Midbrain (tissue), 1 donor: ENCODE measurements around the gene ADAMTS8.
"Not testable (repeated sequence)": the region's sequence is repeated elsewhere in the genome, so short reads cannot be mapped to it uniquely, and the experiment has no call there.

ENCODE experiments used
- DNase-seq: peaks from one replicate; lab custom pipeline; 2025; lab: John Stamatoyannopoulos, UW

The ADAMTS8 gene

DNA sequence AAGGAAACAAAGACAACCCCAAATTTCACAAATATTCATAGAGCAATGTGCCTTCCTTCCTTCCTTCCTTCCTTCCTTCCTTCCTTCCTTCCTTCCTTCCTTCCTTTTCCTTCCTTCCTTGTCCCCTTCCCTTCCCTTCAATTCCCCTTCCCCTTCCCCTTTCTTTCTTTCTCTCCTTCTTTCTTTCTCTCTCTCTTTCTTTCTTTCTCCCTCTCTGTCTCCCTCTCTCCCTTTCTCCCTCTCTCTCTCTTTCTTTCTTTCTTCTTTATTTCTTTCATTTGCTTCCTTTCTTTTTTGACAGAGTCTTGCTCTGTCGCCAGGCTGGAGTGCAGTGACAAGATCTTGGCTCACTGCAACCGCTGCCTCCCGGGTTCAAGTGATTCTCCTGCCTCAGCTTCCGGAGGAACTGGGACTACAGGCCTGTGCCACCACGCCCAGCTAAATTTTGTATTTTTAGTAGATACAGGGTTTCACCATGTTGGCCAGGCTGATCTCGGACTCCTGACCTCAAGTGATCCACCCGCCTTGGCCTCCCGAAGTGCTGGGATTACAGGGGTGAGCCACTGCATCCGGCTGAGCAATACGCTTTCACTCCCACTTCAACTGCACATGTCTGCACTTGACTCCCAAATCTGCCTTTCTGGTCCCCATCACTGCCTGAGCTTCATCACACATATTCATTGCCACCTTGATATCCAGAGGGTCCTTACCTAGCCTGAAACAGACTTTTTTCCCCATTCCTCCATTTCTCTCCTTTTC is 10.2 kb upstream of the ADAMTS8 start:
- not testable (repeated sequence) for DNase-seq

DNA sequence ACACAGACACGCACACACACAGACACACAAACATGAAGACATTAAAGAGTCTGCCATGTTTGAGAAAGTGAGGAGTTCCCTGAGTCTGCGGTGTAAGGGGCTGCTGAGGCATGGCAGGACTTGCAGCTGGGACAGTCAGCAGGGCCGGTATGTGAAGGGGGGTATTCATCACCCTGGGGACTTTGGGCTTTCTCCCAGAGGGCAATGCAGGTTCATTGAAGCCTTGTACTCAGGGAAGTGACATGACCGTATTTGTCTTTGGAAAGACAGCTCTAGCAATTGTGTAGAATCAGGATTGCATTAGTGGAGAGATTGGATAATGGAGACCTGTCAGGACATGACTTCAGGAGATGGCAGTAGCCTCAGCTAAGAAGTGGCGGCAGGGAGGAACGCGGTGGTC is 9.4 kb upstream of the ADAMTS8 start:
- DNase-seq, result no peak

DNA sequence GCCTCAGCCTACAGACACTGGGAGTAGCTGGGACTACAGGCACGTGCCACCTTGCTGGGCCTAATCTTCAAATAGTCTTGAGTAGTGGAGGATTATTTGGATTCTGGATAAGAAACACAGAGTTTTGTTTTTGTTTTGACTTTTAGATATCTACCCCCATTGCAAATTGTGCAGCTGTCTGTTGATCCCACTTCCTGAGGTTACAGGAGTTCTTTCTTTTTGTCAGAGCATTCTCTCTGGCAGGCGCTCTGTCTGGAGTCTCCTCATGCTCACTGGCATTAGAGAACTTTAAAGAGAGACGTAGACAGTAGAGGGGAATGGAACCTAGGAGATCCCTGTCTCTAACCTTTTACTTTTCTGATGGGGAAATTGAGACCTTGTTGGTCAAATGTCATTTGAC is 7.8 kb upstream of the ADAMTS8 start:
- no peak for DNase-seq

DNA sequence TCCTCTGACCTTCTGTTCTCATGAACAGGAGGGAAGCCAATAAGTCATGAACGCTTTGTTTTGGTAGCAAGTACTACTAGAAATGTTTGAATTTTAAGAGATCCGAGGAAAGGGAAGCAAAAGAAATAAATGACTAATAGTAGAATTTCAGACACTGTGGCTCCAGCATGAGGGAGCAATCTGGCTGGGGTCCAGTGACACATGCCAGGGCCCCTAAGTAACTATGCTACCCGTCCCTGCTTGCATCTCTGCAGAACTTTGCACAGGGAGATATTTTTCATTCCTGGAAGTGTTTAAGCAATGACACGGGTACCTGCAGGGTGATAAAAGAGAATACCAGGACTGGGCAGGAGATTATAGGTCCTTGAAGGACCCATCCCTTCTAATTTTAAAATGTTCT is 7.3 kb upstream of the ADAMTS8 start:
- no peak for DNase-seq

DNA sequence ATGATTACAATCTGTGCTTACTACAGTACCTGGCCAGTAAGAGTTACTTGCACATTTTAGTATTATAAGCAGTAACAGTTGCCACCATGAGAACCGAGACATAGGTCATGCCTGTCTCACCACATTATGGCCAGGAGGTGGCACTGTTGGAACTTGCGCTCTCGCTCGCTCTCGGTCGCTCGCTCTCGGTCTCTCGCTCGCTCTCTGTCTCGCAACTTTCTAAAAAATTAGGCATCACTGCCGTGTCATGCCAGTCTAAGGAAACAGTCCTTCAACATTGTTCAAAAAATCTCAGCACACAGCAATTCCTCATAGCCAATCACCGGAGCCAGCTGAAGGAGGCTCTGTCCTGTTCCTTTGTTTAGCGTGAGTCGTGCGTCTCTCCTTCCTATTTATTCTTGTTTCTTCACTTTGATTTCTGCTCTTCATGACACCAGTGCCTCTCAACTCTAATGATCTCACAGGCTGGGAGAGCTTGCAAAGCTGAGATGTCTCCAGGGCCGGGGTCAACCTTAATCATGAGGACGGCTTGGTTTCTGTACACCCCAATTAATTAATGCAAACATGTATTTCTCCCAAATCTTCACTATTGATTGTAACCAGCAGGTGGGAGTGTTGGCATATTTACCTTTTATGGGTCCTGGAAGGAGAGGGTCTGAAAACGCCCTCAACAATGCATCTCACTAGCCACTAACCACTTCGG is 6.3 kb upstream of the ADAMTS8 start:
- DNase-seq, result peak; percentile 89

DNA sequence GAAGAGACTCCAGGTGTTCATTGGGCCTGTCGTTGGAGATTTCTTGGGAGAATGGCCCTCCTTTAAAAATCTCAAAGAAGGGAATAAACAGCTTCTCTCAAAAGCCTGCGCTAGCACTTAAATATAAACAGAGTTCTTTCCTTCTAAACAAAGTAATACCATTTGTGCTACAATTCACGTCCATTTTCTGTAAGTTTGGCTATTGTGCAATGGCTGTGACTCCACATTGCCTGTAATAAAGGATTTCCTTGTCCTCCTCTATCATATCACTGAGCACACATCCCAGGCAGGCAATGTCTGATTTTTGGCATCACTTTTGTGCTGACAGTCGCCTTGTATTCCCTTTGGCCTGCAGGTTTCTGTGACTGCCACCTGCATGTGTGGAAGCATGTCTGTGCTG is 4.9 kb upstream of the ADAMTS8 start:
- DNase-seq, result no peak

DNA sequence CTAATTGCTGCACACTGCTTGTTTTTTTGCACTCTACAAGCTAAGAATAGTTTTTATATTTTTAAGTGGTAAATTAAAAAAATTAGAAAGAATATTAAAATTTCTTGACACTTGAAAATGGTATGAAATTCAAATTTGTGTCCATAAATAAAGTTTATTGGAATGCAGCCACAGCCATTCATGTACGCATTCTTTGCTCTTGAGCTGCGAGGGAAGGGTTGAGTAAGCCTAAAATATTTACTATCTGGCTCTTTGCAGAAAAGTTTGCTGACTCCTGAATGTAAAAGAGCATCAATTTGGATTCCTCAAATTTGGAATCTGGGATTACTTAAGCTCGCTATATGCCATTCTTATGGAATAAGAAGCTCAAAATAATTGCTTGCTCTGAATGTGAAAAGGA is 3.4 kb upstream of the ADAMTS8 start:
- no peak for DNase-seq

DNA sequence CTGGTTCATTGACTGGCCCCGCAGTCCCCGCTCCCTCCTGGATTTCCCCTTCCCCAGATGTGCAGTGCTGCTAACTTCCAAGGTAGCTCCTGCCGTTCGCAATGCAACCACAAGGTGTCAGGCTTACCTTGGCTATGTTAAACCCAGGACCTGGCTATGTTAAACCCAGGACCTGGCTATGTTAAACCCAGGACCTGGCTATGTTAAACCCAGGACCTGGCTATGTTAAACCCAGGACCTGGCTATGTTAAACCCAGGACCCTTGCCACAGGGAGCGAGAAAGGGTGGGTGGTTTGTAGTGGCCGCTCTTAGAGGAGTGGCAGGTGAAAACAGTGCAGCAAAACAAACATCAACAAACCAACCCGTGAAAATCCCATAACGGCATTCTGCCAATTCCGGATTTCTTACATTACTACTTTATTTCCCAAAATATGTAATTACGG is 2.9 kb upstream of the ADAMTS8 start:
- peak; percentile 78 for DNase-seq

DNA sequence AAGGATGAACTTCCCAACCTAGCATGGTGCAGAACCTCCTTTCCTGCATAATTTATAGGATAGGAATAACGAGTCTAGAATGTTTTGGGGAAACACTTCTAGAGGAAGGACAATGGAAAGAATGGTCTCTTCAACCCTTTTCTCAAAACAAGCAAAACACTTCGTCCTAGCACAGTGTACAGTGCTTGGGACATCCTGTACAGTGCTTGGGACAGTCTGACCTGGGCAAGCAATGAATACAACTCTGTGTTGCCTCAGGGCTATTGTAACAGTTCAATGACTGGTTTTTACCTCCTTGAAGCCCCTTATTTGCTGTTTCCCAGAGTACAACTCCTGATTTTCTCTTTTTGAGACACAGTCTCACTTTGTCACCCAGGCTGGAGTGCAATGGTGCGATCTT is 1.6 kb upstream of the ADAMTS8 start:
- DNase-seq, result no peak

DNA sequence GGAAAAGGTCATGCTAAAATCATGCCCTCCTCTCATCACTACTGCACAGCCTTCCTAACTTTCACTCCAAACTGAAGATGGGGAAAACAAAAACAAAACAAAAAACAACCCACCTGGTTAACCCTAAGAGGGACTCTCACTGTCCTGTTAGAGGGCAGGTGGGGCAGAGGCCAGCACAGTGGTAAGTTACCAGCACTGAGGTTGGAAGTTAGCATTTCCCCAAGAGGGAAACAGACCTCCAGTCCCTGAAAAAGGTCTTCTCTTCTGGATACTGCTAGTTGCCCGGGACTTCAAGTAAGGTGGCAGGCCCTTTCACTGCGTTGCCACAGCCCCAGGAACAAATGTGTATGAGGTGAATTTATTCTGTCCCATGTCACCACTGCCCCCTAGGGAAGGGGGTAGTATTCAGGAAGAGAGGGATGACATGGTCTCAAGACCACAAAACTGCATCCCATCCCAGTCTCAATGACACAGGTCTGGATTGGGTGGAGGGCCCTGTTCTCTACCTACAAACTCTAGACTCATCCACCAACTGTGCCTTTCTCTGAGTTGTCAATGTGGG is 792 bp upstream of the ADAMTS8 start:
- DNase-seq, result no peak

DNA sequence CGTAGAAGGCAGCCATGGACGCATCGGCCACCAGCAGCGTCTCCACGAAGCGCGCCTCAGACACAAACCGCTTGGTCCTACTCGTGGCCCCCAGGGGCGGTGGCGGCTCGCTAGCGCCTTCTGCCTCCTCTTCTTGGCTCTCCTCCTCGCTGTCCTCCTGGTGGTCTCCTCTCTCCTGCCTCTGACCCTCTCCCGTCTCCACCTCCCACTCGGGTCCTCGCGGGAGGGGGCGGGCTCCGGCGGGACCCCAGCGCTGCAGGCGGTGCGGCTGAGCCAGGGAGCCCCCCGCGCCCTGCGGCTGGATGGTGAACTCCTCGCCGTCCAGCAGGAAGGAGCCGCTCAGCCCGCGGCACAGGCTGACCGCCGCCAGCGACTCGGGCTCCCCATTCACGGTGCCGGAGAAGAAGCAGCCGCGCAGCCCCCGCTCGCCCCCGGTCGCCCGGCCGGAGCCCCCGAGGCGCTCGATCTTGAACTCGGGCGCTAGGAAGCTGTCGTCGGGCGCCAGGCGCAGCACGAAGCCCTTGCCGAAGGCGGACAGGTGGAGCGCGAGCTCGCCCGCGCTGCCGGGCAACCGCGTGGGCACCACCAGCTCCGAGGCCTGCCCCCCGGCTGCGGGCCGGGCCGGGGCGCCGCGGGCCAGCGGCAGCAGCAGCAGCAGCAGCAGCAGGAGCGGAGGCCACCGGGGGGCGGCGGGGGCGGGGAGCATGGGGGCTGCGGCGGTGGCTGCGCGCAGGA is 661 bp downstream of the ADAMTS8 start:
- peak; percentile 26 for DNase-seq

DNA sequence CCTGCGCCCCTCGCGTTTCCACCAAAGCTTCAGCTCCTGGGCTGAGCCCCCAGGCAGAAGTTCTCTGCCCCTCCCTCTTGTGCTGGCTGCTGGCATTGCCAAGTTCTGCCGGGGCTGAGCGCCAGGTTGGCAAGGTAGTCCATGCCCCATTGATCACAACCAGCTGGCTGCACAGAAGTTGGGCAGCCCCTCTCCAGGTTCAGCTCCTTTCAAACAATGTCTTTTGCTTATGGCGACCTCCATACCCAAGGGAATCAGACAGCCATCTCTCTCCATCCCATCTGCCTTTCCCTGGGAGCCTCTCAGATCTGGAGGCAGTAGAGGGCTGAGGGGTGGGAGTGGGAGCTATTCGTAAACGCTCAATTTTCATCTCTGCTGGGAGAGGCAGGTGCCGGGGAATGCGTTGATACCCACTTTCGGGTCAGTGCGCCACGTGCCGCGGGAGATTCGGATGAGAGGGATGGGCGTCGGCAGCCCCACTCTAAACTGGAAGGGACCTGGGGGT is 1.5 kb downstream of the ADAMTS8 start:
- DNase-seq, result peak; percentile 5

DNA sequence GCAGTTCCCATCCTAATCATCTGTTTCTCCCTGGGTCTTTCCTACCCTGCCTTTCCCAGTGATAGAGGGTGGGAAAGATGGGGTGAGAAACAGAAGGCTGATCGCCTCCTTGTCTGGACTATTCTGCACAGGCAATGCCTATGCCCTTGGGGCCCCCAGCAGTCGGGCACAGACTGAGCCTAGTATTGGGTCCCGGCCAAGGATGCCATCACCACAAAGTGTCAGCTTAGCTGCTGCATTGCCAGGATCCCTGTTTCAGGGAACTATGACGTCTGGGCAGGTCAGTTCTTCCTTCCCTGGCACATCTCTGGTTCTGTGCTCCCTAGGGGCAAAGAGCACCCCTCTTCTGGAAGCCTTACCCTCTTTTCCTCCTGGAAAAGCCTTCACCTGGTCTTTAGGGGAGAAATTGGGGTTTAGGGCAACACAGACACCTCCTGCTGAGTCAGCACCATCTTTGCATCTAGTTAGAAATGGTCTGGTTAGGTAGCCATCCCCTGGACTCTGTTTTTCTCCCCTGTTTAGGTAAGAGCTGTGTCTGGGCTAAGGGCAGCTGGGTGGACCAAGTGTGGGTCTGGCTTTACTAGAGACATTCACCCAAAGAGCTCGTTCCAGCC is 2.1 kb downstream of the ADAMTS8 start:
- DNase-seq, result peak; percentile 37

DNA sequence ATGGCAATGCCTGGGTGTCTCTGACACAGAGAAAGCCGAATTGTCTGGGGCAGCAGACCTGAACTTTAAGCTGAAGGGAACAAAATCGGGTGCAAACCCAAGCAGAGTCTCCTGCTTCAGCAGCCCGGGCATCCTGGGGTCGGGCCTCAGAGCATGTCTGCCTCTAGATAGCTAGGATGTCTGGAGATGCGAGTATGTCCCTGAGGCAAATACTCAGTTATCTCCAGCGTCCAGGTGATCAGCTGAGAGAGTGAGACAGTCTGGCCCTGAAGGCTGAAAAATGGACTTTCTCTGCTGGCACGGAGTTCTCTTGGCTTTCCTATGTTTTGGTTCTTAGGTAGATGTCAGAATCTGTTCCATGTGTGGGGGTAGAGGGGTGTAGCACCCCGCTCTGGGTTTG is 3.3 kb downstream of the ADAMTS8 start:
- DNase-seq, result no peak

DNA sequence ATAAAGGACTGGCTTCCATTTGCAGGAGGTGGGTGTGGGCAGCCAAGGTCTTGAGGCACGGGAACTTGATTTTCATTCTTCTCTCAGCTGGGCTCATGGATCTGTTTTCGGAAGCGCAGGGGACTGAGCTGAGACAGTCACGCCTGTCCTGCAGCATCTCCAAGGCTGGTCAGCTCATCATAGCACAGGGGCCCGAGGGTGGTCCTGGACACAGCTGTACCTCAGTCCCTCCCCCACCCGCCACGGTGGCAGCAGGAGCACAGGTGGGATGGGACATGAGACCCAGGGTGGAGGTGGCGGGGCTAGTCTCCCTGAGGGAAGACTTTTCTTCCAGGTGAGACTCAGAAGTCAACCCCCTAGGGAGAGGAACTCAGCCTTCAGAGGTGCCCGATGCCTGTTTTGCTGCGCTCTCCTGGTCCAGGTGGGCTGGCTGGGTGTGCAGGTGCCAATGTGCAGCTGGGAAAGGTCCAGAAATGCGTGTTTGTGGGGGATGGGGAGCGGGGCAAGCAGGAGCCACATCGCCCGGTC is 3.7 kb downstream of the ADAMTS8 start:
- no peak for DNase-seq

DNA sequence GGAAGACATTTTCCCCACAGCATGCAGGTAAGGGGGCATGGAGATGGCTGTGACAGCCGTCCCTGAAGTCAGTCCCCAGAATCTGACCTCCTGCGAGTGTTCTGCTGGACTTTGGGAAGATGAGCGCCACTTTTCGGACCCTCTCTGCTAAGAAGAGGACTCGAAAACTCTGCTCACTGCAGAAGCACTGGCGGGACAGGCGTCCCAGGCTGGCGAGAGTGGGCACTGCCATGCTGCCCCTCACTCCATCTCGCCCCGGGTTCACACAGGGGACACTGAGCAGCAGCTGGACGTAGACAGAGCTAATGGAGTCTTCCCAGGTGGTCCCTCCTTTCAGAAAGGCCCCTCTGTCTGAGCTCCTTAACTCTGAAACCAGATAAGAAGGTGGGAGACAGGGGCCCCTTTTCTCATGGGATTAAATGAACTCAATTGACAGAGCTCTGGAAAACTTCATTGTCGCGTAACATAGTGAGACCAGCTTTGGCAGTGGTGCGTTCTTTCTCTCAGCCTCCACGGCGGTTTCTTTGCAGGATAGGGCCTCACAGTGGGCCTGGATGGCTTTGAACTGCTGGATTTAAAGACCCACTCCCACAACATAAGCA is 4.8 kb downstream of the ADAMTS8 start:
- no peak for DNase-seq

DNA sequence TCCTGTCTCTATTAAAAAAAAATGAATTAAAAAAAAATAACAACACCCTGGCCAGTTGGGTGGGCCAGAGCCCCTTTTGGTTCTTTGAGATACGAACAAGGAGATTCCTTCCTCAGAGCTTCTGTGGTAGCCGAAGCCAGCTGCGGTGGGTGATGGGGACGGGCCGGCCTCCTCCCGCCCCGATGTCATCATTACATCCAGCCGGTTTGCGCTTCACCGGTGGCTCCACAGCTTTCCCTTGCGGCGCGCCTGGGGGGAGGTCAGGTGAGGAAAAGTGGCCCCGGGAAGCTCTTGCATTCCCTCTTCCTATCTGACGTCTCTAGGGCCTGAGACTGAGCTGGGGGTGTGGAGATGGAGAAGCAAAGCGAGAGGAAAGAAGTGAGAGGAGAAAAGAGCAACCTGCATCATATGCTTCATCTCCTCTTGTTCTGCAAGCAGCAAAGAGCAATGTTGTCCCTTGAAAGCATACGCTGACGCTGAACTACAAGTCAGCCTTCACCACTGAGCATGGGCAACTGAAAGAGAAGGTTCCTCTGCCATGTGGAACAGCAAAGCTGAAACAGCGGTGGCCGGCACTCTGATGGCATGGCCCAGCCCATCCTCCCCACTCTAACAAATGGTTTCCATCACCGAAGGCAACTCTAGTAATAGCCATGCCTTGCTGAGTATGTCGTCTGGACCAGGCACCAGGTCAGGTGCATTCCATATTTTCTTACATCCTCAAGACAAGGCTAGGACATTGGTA is 6.0 kb downstream of the ADAMTS8 start:
- no peak for DNase-seq

DNA sequence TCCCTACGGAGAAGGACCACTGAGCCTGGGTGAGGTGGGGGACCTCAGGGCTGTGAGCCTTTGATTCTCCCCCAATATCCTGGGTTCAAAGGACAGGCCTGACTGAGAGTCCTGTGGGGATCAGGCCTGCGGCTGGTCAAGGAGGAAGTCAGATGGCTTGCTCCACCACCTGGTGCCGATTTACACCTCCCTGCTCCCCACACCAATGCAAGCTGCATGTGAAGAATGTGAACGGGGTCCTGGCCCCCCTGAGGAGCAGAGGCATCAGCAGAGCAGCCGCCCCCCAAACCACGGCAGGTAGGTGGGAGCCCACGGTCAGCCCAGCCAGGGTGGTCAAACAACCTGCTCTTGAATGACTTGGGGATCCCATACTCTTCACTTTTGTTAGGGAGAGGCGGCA is 6.7 kb downstream of the ADAMTS8 start:
- DNase-seq, result no peak

DNA sequence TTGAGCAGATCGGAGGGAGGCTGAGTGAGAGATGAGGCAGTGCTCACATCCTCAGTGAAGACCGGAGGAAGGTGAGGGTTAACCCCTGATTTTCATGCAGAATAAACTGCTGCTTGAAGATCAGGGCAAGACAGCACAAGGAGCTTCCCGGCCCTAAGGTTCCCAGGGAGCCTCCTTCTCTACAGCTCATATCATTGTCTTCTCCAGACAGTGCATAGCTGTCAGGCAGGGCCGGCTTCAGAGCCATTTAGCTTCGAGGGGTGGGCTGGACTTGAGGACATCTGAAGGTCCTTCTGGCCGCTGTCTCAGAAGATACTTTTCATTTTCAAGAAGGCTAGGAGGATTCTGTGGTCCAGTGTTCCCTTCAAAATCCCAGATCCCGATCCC is 7.2 kb downstream of the ADAMTS8 start:
- DNase-seq, result no peak

DNA sequence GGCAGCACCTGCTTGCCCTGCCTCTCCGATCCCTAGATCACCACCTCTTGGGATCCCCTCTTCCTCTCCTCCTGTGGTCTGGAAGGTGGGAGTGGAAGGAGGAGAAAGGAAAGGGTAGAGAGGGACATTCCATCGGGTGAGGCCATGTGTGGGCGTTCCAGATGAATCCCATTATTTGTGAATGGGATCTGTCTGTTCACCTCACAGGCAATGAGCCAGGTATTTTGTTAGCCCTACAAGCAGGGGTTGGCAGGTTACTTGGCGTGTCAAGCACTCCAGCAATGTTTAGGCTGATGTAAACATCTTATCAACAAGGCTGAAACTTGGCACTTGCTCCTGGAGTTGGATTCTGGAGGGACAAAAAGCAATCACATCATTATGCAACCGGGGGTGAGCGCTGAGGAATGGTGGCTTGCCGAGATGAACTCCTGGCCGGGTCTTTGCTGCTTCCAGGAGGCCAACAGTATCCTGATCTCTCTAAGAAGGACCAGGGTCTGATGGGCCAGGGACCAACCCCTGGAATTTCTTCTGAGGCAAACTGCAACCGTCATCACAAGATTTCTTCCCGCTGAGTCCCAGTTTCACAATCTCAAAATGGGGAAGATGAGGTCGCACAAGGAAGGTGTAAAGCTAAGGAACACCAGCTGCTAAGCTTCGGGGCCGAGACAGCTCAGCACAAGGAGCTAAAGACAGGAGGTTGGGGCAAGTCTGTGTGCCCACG is 7.8 kb downstream of the ADAMTS8 start:
- no peak for DNase-seq
